ENCODE results near the gene CDC123. TPM values are rescaled to one million over a fixed set of nuclear protein-coding genes. Genes with fewer than 3 reads are reported as not detected.

Gene CDC123
- total RNA-seq, 1 experiment from 2014 or later = 153 TPM

GRCh38 chr10:12264204-12264940 lies 68.4 kb downstream of the CDC123 start (continued):
- TF ChIP-seq KAT7 (CRISPR knock-in tag; IDR thresholded peaks at IDR 0.05; ENCODE audit: borderline replicate concordance) (no peak), FOXP1 (CRISPR knock-in tag; IDR thresholded peaks at IDR 0.05; ENCODE audit: borderline replicate concordance) (no peak), ZNF423 (CRISPR knock-in tag; IDR thresholded peaks at IDR 0.05) (no peak), ETV6 (CRISPR knock-in tag; IDR thresholded peaks at IDR 0.05) (0 out of 2 replicates have a peak, but pooled peaks have one; percentile 30), IRF2 (CRISPR knock-in tag; IDR thresholded peaks at IDR 0.05; ENCODE audit: borderline replicate concordance, low read depth) (no peak), NR3C1 (CRISPR knock-in tag; conservative IDR thresholded peaks at IDR 0.05; ENCODE audit: low read depth) (no peak), SP1 (CRISPR knock-in tag; conservative IDR thresholded peaks at IDR 0.05) (0 out of 2 replicates have a peak, but pooled peaks have one; percentile 31), GTF2I (CRISPR knock-in tag; conservative IDR thresholded peaks at IDR 0.05) (no peak), NR1H2 (CRISPR knock-in tag; IDR thresholded peaks at IDR 0.05) (no peak), RORB (CRISPR knock-in tag; IDR thresholded peaks at IDR 0.05) (no peak), ATF2 (CRISPR knock-in tag; IDR thresholded peaks at IDR 0.05; ENCODE audit: borderline replicate concordance, low read depth) (no peak), GRHL2 (CRISPR knock-in tag; IDR thresholded peaks at IDR 0.05; ENCODE audit: insufficient replicate concordance, severe bottlenecking) (no peak)
- TF ChIP-seq, protein P1, sequence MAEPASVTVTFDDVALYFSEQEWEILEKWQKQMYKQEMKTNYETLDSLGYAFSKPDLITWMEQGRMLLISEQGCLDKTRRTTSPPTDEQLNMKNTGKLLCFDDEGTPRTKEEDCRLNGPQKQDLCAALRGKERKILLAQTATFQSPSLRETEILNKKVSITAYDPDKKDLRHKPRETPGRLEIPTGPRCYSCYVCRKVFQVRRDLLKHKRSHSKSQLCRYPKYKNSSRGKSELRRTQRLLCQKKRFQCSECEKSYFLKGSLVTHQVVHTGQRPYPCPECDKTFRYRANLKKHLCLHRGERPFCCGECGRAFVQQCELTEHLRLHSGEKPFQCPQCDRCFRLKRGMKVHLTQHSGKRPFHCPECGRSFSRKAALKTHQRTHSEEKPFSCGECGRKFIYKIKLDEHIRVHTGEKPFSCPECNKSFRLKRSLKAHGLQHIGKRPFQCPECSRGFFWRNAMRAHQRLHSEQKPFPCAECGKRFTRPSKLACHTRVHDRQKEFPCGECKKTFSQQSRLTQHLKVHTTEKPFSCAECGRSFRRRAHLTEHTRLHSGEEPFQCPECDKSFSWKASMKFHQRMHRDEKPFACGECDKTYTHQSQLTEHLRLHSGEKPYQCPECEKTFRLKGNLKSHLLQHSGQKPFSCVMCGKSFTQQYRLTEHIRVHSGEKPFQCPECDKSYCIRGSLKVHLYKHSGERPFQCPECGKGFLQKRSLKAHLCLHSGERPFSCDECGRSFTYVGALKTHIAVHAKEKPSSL (CRISPR knock-in tag; conservative IDR thresholded peaks at IDR 0.05) = no peak
- TF ChIP-seq, protein P2, sequence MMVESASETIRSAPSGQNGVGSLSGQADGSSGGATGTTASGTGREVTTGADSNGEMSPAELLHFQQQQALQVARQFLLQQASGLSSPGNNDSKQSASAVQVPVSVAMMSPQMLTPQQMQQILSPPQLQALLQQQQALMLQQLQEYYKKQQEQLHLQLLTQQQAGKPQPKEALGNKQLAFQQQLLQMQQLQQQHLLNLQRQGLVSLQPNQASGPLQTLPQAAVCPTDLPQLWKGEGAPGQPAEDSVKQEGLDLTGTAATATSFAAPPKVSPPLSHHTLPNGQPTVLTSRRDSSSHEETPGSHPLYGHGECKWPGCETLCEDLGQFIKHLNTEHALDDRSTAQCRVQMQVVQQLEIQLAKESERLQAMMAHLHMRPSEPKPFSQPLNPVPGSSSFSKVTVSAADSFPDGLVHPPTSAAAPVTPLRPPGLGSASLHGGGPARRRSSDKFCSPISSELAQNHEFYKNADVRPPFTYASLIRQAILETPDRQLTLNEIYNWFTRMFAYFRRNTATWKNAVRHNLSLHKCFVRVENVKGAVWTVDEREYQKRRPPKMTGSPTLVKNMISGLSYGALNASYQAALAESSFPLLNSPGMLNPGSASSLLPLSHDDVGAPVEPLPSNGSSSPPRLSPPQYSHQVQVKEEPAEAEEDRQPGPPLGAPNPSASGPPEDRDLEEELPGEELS (CRISPR knock-in tag; IDR thresholded peaks at IDR 0.05) = 0 out of 2 replicates have a peak, but pooled peaks have one; percentile 9

DNA sequence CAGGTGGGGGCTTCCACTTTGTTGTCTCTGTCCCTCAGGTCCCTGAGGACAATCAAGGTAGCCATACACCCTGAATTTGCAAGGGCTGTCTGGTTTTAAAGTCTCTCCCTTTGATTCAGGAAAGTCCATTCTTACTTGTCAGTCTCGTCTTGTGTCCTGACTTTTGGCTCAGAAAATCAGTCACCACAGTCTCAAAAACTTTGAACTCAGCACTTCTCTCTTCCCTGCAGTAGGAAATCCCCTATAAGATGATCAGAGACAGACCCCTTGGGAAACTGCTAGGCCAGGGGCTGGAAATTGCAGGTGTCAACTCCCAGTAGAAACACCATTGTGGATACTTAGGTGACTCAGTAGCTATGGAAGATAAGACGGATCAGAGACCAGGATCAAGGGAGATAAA lies 73.1 kb downstream of the CDC123 start:
- H3K27me3 Mint-ChIP-seq (ENCODE audit: low read depth) = no peaks in the 10 kb centered on the region; the same call in 1 of the 2 replicates
- H3K4me3 Mint-ChIP-seq = no peak overlapping the region
- no peaks in the 10 kb centered on the region for H3K9me3 Mint-ChIP-seq
- peaks cover 12% of the 10 kb centered on the region for H3K4me1 Mint-ChIP-seq
- H3K36me3 Mint-ChIP-seq = no peaks in the 10 kb centered on the region
- ATAC-seq = no peak
- CTCF ChIA-PET = interaction anchor here (0.7 to 2.2 kb wide), 2 partner anchors 26 to 387 kb away, joined by 3 to 6 read pairs; no protein-coding TSS in a partner anchor
- POLR2A ChIA-PET = no interaction called here
- H3K27ac Mint-ChIP-seq = no peak overlapping the region
- DNase-seq (ENCODE audit: low spot score) = no peak
- TF ChIP-seq E2F4 (CRISPR knock-in tag; IDR thresholded peaks at IDR 0.05; ENCODE audit: borderline replicate concordance, low read depth) = no peak
- TF ChIP-seq, protein P3, sequence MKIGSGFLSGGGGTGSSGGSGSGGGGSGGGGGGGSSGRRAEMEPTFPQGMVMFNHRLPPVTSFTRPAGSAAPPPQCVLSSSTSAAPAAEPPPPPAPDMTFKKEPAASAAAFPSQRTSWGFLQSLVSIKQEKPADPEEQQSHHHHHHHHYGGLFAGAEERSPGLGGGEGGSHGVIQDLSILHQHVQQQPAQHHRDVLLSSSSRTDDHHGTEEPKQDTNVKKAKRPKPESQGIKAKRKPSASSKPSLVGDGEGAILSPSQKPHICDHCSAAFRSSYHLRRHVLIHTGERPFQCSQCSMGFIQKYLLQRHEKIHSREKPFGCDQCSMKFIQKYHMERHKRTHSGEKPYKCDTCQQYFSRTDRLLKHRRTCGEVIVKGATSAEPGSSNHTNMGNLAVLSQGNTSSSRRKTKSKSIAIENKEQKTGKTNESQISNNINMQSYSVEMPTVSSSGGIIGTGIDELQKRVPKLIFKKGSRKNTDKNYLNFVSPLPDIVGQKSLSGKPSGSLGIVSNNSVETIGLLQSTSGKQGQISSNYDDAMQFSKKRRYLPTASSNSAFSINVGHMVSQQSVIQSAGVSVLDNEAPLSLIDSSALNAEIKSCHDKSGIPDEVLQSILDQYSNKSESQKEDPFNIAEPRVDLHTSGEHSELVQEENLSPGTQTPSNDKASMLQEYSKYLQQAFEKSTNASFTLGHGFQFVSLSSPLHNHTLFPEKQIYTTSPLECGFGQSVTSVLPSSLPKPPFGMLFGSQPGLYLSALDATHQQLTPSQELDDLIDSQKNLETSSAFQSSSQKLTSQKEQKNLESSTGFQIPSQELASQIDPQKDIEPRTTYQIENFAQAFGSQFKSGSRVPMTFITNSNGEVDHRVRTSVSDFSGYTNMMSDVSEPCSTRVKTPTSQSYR (CRISPR knock-in tag; IDR thresholded peaks at IDR 0.05) = no peak
- TF ChIP-seq, protein P1 (CRISPR knock-in tag; conservative IDR thresholded peaks at IDR 0.05) = no peak
- no peak for TF ChIP-seq ZMAT4 (CRISPR knock-in tag; IDR thresholded peaks at IDR 0.05)
- TF ChIP-seq OVOL2 (CRISPR knock-in tag; IDR thresholded peaks at IDR 0.05; ENCODE audit: borderline replicate concordance) = no peak
- TF ChIP-seq, protein P4, sequence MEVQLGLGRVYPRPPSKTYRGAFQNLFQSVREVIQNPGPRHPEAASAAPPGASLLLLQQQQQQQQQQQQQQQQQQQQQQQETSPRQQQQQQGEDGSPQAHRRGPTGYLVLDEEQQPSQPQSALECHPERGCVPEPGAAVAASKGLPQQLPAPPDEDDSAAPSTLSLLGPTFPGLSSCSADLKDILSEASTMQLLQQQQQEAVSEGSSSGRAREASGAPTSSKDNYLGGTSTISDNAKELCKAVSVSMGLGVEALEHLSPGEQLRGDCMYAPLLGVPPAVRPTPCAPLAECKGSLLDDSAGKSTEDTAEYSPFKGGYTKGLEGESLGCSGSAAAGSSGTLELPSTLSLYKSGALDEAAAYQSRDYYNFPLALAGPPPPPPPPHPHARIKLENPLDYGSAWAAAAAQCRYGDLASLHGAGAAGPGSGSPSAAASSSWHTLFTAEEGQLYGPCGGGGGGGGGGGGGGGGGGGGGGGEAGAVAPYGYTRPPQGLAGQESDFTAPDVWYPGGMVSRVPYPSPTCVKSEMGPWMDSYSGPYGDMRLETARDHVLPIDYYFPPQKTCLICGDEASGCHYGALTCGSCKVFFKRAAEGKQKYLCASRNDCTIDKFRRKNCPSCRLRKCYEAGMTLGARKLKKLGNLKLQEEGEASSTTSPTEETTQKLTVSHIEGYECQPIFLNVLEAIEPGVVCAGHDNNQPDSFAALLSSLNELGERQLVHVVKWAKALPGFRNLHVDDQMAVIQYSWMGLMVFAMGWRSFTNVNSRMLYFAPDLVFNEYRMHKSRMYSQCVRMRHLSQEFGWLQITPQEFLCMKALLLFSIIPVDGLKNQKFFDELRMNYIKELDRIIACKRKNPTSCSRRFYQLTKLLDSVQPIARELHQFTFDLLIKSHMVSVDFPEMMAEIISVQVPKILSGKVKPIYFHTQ (CRISPR knock-in tag; IDR thresholded peaks at IDR 0.05) = no peak
